ENCODE data around the gene INSYN2B. TPM values are rescaled to one million over a fixed set of nuclear protein-coding genes. Genes with fewer than 3 reads are reported as not detected.

INSYN2B gene
- total RNA-seq, 1 experiment from 2014 or later, result not detected

GRCh38 chr5:170006021-170006420, 25.7 kb upstream of the INSYN2B start:
- Histone ChIP-seq H3K9ac (ENCODE audit: low read length) (no peak overlapping the region), H3K27me3 (ENCODE audit: insufficient read depth, low read length) (peaks cover 47% of the 10 kb centered on the region), H3K4me3 (replicated peaks in 1 of 2; ENCODE audit: low read depth in 1 of 2, low read length in 2 of 2) (no peak overlapping the region), H3K79me2 (ENCODE audit: insufficient read depth, low read length) (no peaks in the 10 kb centered on the region), H3K9me3 (ENCODE audit: control insufficient read depth in 1 of 2, insufficient read depth in 1 of 2, low read depth in 1 of 2, low read length in 2 of 2) (no peaks in the 10 kb centered on the region), H2AFZ (ENCODE audit: low read depth, low read length, poor library complexity, severe bottlenecking) (no peak overlapping the region), H4K20me1 (ENCODE audit: insufficient read depth) (no peaks in the 10 kb centered on the region), H3K4me2 (ENCODE audit: low read length) (no peak overlapping the region), H3K4me1 (ENCODE audit: control insufficient read depth in 1 of 2, insufficient read depth in 2 of 2, low read length in 2 of 2) (no peaks in the 10 kb centered on the region), H3K9me2 (ENCODE audit: insufficient read depth) (no peaks in the 10 kb centered on the region), H3K27ac (ENCODE audit: low read depth, low read length) (no peak overlapping the region), H3K36me3 (ENCODE audit: control insufficient read depth in 1 of 2, insufficient read depth in 2 of 2, low read length in 2 of 2) (no peaks in the 10 kb centered on the region)
- intact Hi-C loops (cut with micrococcal nuclease), result no loop called here
- ChIA-PET CTCF (interaction anchor here (1.3 kb wide), 1 partner anchor 26 kb away, joined by 3 read pairs; the partner anchor contains the start of gene INSYN2B), POLR2A (no interaction called here), RAD21 (ENCODE audit: low non-redundant PET in 1 of 2, low total read pairs in 2 of 2, uncharacterized antibody in 2 of 2, unreplicated experiment in 2 of 2) (no interaction called here)
- ATAC-seq (no peak), DNase-seq (ENCODE audit: low read depth, low spot score) (no peak)
- no TSS peak for BruUV-seq (replicated peaks)
- TF ChIP-seq POLR2AphosphoS5 (IDR thresholded peaks at IDR 0.05; ENCODE audit: low read depth, low read length) (no peak), EZH2 (IDR thresholded peaks at IDR 0.05) (no peak), SP1 (IDR thresholded peaks at IDR 0.05; ENCODE audit: low read depth) (no peak), ZBTB33 (IDR thresholded peaks at IDR 0.05; ENCODE audit: extremely low read depth, insufficient replicate concordance, low read length) (no peak), SRF (IDR thresholded peaks at IDR 0.05; ENCODE audit: low read depth) (no peak)

GRCh38 chr5:170000155-170000554, 19.9 kb upstream of the INSYN2B start:
- H3K9me3 ChIP-seq (ENCODE audit: control insufficient read depth in 1 of 2, insufficient read depth in 1 of 2, low read depth in 1 of 2, low read length in 2 of 2), result no peaks in the 10 kb centered on the region
- POLR2A ChIA-PET, result no interaction called here
- H3K4me3 ChIP-seq (replicated peaks in 1 of 2; ENCODE audit: low read depth in 1 of 2, low read length in 2 of 2), result no peak overlapping the region
- no peaks in the 10 kb centered on the region for H3K4me1 ChIP-seq (ENCODE audit: control insufficient read depth in 1 of 2, insufficient read depth in 2 of 2, low read length in 2 of 2)
- CTCF ChIA-PET, result no interaction called here
- no peaks in the 10 kb centered on the region for H4K20me1 ChIP-seq (ENCODE audit: insufficient read depth)
- no peak for ATAC-seq
- DNase-seq (ENCODE audit: low read depth, low spot score), result no peak
- H3K27ac ChIP-seq (ENCODE audit: low read depth, low read length), result no peak overlapping the region
- TF ChIP-seq EZH2 (IDR thresholded peaks at IDR 0.05), result no peak
- no peak for TF ChIP-seq ZNF274 (IDR thresholded peaks at IDR 0.05; ENCODE audit: low read depth, low read length)
- TF ChIP-seq EZH2phosphoT487 (IDR thresholded peaks at IDR 0.05; ENCODE audit: borderline replicate concordance), result no peak
- no peak for TF ChIP-seq POLR2A (IDR thresholded peaks at IDR 0.05; ENCODE audit: borderline replicate concordance, extremely low read depth, insufficient read depth, insufficient read length)
- no peak for TF ChIP-seq EGR1 (IDR thresholded peaks at IDR 0.05; ENCODE audit: low read depth)
- TF ChIP-seq SRF (IDR thresholded peaks at IDR 0.05; ENCODE audit: low read depth), result no peak
- TF ChIP-seq TCF7L2 (IDR thresholded peaks at IDR 0.05; ENCODE audit: borderline replicate concordance, extremely low read depth, insufficient read depth, insufficient read length), result no peak
- no peak for TF ChIP-seq ZBTB33 (IDR thresholded peaks at IDR 0.05; ENCODE audit: extremely low read depth, insufficient replicate concordance, low read length)
- TF ChIP-seq ZFX (IDR thresholded peaks at IDR 0.05), result no peak
- TF ChIP-seq RAD21 (IDR thresholded peaks at IDR 0.05; ENCODE audit: low read depth), result no peak
- no peak for TF ChIP-seq MAX (IDR thresholded peaks at IDR 0.05)
- no peak for TF ChIP-seq CEBPB (IDR thresholded peaks at IDR 0.05; ENCODE audit: low read depth)
- no TSS peak for BruUV-seq (replicated peaks)
- H3K9me2 ChIP-seq (ENCODE audit: insufficient read depth), result no peaks in the 10 kb centered on the region
- H3K36me3 ChIP-seq (ENCODE audit: control insufficient read depth in 1 of 2, insufficient read depth in 2 of 2, low read length in 2 of 2), result no peaks in the 10 kb centered on the region
- no peak overlapping the region for H2AFZ ChIP-seq (ENCODE audit: low read depth, low read length, poor library complexity, severe bottlenecking)
- intact Hi-C loops (cut with micrococcal nuclease), result no loop called here
- RAD21 ChIA-PET (ENCODE audit: low non-redundant PET in 1 of 2, low total read pairs in 2 of 2, uncharacterized antibody in 2 of 2, unreplicated experiment in 2 of 2), result no interaction called here
- no peak overlapping the region for H3K4me2 ChIP-seq (ENCODE audit: low read length)
- H3K9ac ChIP-seq (ENCODE audit: low read length), result no peak overlapping the region
- H3K27me3 ChIP-seq (ENCODE audit: insufficient read depth, low read length), result peaks cover 37% of the 10 kb centered on the region
- no peaks in the 10 kb centered on the region for H3K79me2 ChIP-seq (ENCODE audit: insufficient read depth, low read length)
